WTC11 (cell line): ENCODE data around the gene MRPS9. TPM values are rescaled to one million over a fixed set of nuclear protein-coding genes. Genes with fewer than 3 reads are reported as not detected.

Experiments used
- ATAC-seq: fragments of 200-7000 bp; cut with Tn5 transposase; 2 replicates; pipeline ENCODE4 v1.10.0; 2021; ENCODE audit warnings: mild to moderate bottlenecking, moderate library complexity
- CTCF ChIA-PET: fragments of 300-600 bp; sonication (Branson Sonifier 250); formaldehyde crosslinking; loops from one replicate; lab custom pipeline; 2021; ENCODE audit warnings: antibody characterized with exemption; lab: Charles Lee
- POLR2A ChIA-PET: fragments of 350-600 bp; sonication (Branson Sonifier 250); formaldehyde crosslinking; loops from one replicate; lab custom pipeline; 2021; ENCODE audit warnings: antibody characterized with exemption; lab: Charles Lee
- DNase-seq: peaks from one replicate; pipeline ENCODE4 v3.0.0; 2021; ENCODE audit warnings: low spot score
- H3K27ac Mint-ChIP-seq: 2 replicates; pipeline ENCODE4 v1.8.0; 2021; ENCODE audit warnings: mixed read lengths
- H3K27me3 Mint-ChIP-seq: 2 replicates; pipeline ENCODE4 v1.8.0; 2021; ENCODE audit warnings: low read depth, mild to moderate bottlenecking, moderate library complexity, mixed read lengths
- H3K36me3 Mint-ChIP-seq: 2 replicates; pipeline ENCODE4 v1.8.0; 2021; ENCODE audit warnings: mixed read lengths
- H3K4me1 Mint-ChIP-seq: 2 replicates; pipeline ENCODE4 v1.8.0; 2022; ENCODE audit warnings: mixed read lengths
- H3K4me3 Mint-ChIP-seq: 2 replicates; pipeline ENCODE4 v1.8.0; 2021; ENCODE audit warnings: mild to moderate bottlenecking, moderate library complexity, mixed read lengths
- H3K9me3 Mint-ChIP-seq: 2 replicates; pipeline ENCODE4 v1.8.0; 2021; ENCODE audit warnings: mixed read lengths
- ATF1 ChIP-seq: sonication (generic); formaldehyde crosslinking; IDR thresholded peaks from 2 replicates; pipeline ENCODE4 v1.8.1; 2023; ENCODE audit warnings: mild to moderate bottlenecking, moderate library complexity, missing genetic modification reagents
- CREM ChIP-seq: sonication (generic); formaldehyde crosslinking; IDR thresholded peaks from 2 replicates; pipeline ENCODE4 v1.8.1; 2022; ENCODE audit warnings: mild to moderate bottlenecking, missing genetic modification reagents, moderate library complexity
- EMX1 ChIP-seq: fragments of 250-450 bp; sonication (Bioruptor Pico); IDR thresholded peaks from 2 replicates; pipeline ENCODE4 v1.8.0; 2021; ENCODE audit warnings: mild to moderate bottlenecking
- ESRRA ChIP-seq: sonication (generic); formaldehyde crosslinking; IDR thresholded peaks from 2 replicates; pipeline ENCODE4 v1.8.1; 2022; ENCODE audit warnings: mild to moderate bottlenecking, missing genetic modification reagents, borderline replicate concordance
- ETV6 ChIP-seq: sonication (generic); formaldehyde crosslinking; IDR thresholded peaks from 2 replicates; pipeline ENCODE4 v1.8.1; 2022; ENCODE audit warnings: mild to moderate bottlenecking, missing genetic modification reagents
- FOXJ3 ChIP-seq: sonication (generic); formaldehyde crosslinking; IDR thresholded peaks from 2 replicates; pipeline ENCODE4 v1.9.0; 2021; ENCODE audit warnings: missing genetic modification reagents, mild to moderate bottlenecking, borderline replicate concordance
- NFYB ChIP-seq: sonication (generic); formaldehyde crosslinking; conservative IDR thresholded peaks from 2 replicates; pipeline ENCODE4 v1.8.0; 2022; ENCODE audit warnings: low read depth, missing genetic modification reagents
- OVOL2 ChIP-seq: fragments of 250-450 bp; sonication (Bioruptor Pico); IDR thresholded peaks from 2 replicates; pipeline ENCODE4 v1.9.0; 2021; ENCODE audit warnings: mild to moderate bottlenecking, borderline replicate concordance
- PRRX2 ChIP-seq: fragments of 250-450 bp; sonication (Bioruptor Pico); IDR thresholded peaks from 2 replicates; pipeline ENCODE4 v1.8.0; 2021; ENCODE audit warnings: mild to moderate bottlenecking
- RELA ChIP-seq: sonication (generic); formaldehyde crosslinking; IDR thresholded peaks from 2 replicates; pipeline ENCODE4 v1.8.1; 2022; ENCODE audit warnings: missing genetic modification reagents, mild to moderate bottlenecking, borderline replicate concordance
- RORB ChIP-seq: fragments of 250-450 bp; sonication (Bioruptor Pico); IDR thresholded peaks from 2 replicates; pipeline ENCODE4 v1.9.0; 2021; ENCODE audit warnings: mild to moderate bottlenecking
- TCF7 ChIP-seq: sonication (generic); formaldehyde crosslinking; IDR thresholded peaks from 2 replicates; pipeline ENCODE4 v1.8.0; 2022; ENCODE audit warnings: mild to moderate bottlenecking, low read depth, missing genetic modification reagents, moderate library complexity
- ZBTB21 ChIP-seq: sonication (generic); formaldehyde crosslinking; IDR thresholded peaks from 2 replicates; pipeline ENCODE4 v1.8.1; 2023; ENCODE audit warnings: mild to moderate bottlenecking, missing genetic modification reagents, borderline replicate concordance
- ZNF138 ChIP-seq: sonication (generic); formaldehyde crosslinking; conservative IDR thresholded peaks from 2 replicates; pipeline ENCODE4 v1.8.1; 2022; ENCODE audit warnings: mild to moderate bottlenecking, moderate library complexity, missing genetic modification reagents
- ZNF219 ChIP-seq: sonication (generic); formaldehyde crosslinking; IDR thresholded peaks from 2 replicates; pipeline ENCODE4 v1.8.0; 2023; ENCODE audit warnings: missing genetic modification reagents, mild to moderate bottlenecking, borderline replicate concordance
- ZNF232 ChIP-seq: sonication (generic); formaldehyde crosslinking; IDR thresholded peaks from 2 replicates; pipeline ENCODE4 v1.8.0; 2022; ENCODE audit warnings: mild to moderate bottlenecking, missing genetic modification reagents
- total RNA-seq: library from RNA; stranded (reverse); gene quantifications from 3 replicates; pipeline ENCODE4 v1.2.3, GENCODE V29; 2021
- TF ChIP-seq, protein P1 (sequence below): sonication (generic); formaldehyde crosslinking; IDR thresholded peaks from 2 replicates; pipeline ENCODE4 v1.8.0; 2023; ENCODE audit warnings: missing genetic modification reagents
- TF ChIP-seq, protein P2 (sequence below): fragments of 250-450 bp; sonication (Bioruptor Pico); IDR thresholded peaks from 2 replicates; pipeline ENCODE4 v2.1.2; 2022; ENCODE audit warnings: mild to moderate bottlenecking, moderate library complexity
- TF ChIP-seq, protein P3 (sequence below): sonication (generic); formaldehyde crosslinking; IDR thresholded peaks from 2 replicates; pipeline ENCODE4 v1.8.0; 2023; ENCODE audit warnings: missing genetic modification reagents, mild to moderate bottlenecking, borderline replicate concordance
- TF ChIP-seq, protein P4 (sequence below): sonication (generic); formaldehyde crosslinking; IDR thresholded peaks from 2 replicates; pipeline ENCODE4 v1.8.1; 2022; ENCODE audit warnings: low read depth, mild to moderate bottlenecking, moderate library complexity, missing genetic modification reagents, borderline replicate concordance
- TF ChIP-seq, protein P5 (sequence below): sonication (generic); formaldehyde crosslinking; IDR thresholded peaks from 2 replicates; pipeline ENCODE4 v1.8.1; 2023; ENCODE audit warnings: mild to moderate bottlenecking, missing genetic modification reagents
- TF ChIP-seq, protein P6 (sequence below): sonication (generic); formaldehyde crosslinking; IDR thresholded peaks from 2 replicates; pipeline ENCODE4 v1.8.1; 2023; ENCODE audit warnings: mild to moderate bottlenecking, moderate library complexity, missing genetic modification reagents

MRPS9 gene
- total RNA-seq, 1 experiment from 2014 or later, result 75.3 TPM

DNA sequence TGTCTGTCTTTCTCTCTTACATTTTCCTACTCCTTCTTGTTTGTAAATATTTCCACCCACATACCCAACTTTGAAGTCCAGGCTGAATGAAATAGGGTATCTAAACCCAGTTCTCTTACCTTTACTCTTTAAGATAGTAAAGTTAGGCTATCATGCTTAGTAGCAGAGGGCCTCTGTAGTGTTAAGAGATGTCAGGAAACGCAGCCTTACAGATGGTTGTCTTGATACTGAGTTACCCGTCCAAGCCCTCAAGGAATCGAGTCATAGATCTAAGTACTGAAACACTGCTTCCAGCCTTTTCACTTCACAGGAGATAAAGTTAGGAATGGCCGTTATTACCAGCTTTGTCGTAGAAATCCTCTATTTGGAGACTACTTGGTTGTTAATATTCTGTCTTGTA, 24.3 kb downstream of the MRPS9 start:
- ChIA-PET CTCF (no interaction called here), POLR2A (no interaction called here)
- TF ChIP-seq ZBTB21 (CRISPR knock-in tag) (no peak), RELA (CRISPR knock-in tag) (no peak), ZNF232 (CRISPR knock-in tag) (no peak), ESRRA (CRISPR knock-in tag) (no peak), TCF7 (CRISPR knock-in tag) (no peak), NFYB (no peak), ZNF219 (CRISPR knock-in tag) (no peak), RORB (no peak), PRRX2 (CRISPR knock-in tag) (no peak)
- TF ChIP-seq, protein P1, sequence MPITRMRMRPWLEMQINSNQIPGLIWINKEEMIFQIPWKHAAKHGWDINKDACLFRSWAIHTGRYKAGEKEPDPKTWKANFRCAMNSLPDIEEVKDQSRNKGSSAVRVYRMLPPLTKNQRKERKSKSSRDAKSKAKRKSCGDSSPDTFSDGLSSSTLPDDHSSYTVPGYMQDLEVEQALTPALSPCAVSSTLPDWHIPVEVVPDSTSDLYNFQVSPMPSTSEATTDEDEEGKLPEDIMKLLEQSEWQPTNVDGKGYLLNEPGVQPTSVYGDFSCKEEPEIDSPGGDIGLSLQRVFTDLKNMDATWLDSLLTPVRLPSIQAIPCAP (CRISPR knock-in tag), result no peak
- TF ChIP-seq, protein P2, sequence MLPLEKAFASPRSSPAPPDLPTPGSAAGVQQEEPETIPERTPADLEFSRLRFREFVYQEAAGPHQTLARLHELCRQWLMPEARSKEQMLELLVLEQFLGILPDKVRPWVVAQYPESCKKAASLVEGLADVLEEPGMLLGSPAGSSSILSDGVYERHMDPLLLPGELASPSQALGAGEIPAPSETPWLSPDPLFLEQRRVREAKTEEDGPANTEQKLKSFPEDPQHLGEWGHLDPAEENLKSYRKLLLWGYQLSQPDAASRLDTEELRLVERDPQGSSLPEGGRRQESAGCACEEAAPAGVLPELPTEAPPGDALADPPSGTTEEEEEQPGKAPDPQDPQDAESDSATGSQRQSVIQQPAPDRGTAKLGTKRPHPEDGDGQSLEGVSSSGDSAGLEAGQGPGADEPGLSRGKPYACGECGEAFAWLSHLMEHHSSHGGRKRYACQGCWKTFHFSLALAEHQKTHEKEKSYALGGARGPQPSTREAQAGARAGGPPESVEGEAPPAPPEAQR (CRISPR knock-in tag), result no peak
- TF ChIP-seq, protein P3, sequence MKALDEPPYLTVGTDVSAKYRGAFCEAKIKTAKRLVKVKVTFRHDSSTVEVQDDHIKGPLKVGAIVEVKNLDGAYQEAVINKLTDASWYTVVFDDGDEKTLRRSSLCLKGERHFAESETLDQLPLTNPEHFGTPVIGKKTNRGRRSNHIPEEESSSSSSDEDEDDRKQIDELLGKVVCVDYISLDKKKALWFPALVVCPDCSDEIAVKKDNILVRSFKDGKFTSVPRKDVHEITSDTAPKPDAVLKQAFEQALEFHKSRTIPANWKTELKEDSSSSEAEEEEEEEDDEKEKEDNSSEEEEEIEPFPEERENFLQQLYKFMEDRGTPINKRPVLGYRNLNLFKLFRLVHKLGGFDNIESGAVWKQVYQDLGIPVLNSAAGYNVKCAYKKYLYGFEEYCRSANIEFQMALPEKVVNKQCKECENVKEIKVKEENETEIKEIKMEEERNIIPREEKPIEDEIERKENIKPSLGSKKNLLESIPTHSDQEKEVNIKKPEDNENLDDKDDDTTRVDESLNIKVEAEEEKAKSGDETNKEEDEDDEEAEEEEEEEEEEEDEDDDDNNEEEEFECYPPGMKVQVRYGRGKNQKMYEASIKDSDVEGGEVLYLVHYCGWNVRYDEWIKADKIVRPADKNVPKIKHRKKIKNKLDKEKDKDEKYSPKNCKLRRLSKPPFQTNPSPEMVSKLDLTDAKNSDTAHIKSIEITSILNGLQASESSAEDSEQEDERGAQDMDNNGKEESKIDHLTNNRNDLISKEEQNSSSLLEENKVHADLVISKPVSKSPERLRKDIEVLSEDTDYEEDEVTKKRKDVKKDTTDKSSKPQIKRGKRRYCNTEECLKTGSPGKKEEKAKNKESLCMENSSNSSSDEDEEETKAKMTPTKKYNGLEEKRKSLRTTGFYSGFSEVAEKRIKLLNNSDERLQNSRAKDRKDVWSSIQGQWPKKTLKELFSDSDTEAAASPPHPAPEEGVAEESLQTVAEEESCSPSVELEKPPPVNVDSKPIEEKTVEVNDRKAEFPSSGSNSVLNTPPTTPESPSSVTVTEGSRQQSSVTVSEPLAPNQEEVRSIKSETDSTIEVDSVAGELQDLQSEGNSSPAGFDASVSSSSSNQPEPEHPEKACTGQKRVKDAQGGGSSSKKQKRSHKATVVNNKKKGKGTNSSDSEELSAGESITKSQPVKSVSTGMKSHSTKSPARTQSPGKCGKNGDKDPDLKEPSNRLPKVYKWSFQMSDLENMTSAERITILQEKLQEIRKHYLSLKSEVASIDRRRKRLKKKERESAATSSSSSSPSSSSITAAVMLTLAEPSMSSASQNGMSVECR (CRISPR knock-in tag), result no peak
- TF ChIP-seq, protein P4, sequence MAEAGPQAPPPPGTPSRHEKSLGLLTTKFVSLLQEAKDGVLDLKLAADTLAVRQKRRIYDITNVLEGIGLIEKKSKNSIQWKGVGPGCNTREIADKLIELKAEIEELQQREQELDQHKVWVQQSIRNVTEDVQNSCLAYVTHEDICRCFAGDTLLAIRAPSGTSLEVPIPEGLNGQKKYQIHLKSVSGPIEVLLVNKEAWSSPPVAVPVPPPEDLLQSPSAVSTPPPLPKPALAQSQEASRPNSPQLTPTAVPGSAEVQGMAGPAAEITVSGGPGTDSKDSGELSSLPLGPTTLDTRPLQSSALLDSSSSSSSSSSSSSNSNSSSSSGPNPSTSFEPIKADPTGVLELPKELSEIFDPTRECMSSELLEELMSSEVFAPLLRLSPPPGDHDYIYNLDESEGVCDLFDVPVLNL (CRISPR knock-in tag), result no peak
- H3K4me1 Mint-ChIP-seq, result peaks cover 37% of the 10 kb centered on the region
- no peaks in the 10 kb centered on the region for H3K9me3 Mint-ChIP-seq
- 0 out of 2 replicates have a peak overlapping the region, but pooled peaks have one; percentile 20 for H3K27ac Mint-ChIP-seq
- no peaks in the 10 kb centered on the region for H3K36me3 Mint-ChIP-seq
- H3K27me3 Mint-ChIP-seq, result no peaks in the 10 kb centered on the region
- no peak for DNase-seq
- H3K4me3 Mint-ChIP-seq, result no peak overlapping the region
- ATAC-seq, result no peak

DNA sequence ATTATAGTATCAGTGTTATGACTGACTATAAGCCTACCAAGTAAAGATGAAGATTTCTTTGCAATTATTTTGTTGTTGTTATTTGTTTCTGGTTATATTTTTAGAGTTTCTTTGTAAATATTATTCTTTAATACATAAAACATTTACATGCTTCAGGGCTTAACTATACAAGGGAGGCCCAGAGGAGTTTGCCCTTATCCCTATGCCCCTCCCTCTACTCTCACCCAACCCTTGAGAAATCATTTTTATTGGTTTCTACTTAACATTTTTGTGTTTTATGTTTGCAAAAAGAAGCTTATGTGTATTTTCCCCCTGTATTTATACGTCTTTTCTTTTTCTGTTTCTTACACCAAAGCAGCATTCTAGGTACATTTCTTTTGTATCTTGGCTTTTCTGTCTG, 30.5 kb downstream of the MRPS9 start:
- ChIA-PET POLR2A (no interaction called here), CTCF (no interaction called here)
- ATAC-seq (no peak), DNase-seq (no peak)
- H3K4me3 Mint-ChIP-seq, result no peak overlapping the region
- no peaks in the 10 kb centered on the region for H3K36me3 Mint-ChIP-seq
- peaks cover 48% of the 10 kb centered on the region for H3K4me1 Mint-ChIP-seq
- no peaks in the 10 kb centered on the region for H3K9me3 Mint-ChIP-seq
- H3K27me3 Mint-ChIP-seq, result no peaks in the 10 kb centered on the region
- TF ChIP-seq OVOL2 (no peak), ATF1 (no peak)
- TF ChIP-seq, all 79 proteins: peak for 0
- H3K27ac Mint-ChIP-seq, result no peak overlapping the region

DNA sequence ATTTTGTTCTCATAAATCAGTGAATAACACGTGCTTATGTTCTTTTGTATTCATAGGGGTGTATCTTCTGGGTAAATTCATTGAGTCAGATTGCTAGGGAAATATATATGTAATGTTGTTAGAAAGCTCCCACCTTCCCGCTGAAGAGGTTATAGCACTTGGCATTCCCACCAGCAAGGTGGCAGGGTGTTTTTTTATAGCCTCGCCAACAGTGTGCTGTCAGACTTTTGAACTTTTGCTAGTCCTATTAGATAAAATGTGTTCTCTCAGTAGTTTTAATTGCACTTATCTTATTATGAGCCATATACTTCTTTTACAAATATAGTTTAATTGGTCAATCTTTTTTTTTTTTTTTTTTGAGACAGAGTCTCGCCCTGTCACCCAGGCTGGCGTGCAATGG, 31.0 kb downstream of the MRPS9 start:
- POLR2A ChIA-PET, result interaction anchor here (0.8 kb wide), 1 partner anchor 10 kb away, joined by 4 read pairs; no protein-coding TSS in a partner anchor
- H3K27me3 Mint-ChIP-seq, result no peaks in the 10 kb centered on the region
- H3K36me3 Mint-ChIP-seq, result no peaks in the 10 kb centered on the region
- CTCF ChIA-PET, result interaction anchor here (0.7 kb wide), 1 partner anchor 850 kb away, joined by 3 read pairs; no protein-coding TSS in a partner anchor
- no peaks in the 10 kb centered on the region for H3K9me3 Mint-ChIP-seq
- no peak for ATAC-seq
- H3K4me3 Mint-ChIP-seq, result no peak overlapping the region
- no peak for DNase-seq
- H3K27ac Mint-ChIP-seq, result no peak overlapping the region
- peaks cover 50% of the 10 kb centered on the region for H3K4me1 Mint-ChIP-seq
- TF ChIP-seq, protein P5, sequence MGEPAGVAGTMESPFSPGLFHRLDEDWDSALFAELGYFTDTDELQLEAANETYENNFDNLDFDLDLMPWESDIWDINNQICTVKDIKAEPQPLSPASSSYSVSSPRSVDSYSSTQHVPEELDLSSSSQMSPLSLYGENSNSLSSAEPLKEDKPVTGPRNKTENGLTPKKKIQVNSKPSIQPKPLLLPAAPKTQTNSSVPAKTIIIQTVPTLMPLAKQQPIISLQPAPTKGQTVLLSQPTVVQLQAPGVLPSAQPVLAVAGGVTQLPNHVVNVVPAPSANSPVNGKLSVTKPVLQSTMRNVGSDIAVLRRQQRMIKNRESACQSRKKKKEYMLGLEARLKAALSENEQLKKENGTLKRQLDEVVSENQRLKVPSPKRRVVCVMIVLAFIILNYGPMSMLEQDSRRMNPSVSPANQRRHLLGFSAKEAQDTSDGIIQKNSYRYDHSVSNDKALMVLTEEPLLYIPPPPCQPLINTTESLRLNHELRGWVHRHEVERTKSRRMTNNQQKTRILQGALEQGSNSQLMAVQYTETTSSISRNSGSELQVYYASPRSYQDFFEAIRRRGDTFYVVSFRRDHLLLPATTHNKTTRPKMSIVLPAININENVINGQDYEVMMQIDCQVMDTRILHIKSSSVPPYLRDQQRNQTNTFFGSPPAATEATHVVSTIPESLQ (CRISPR knock-in tag), result no peak
- TF ChIP-seq ETV6 (CRISPR knock-in tag) (no peak), EMX1 (CRISPR knock-in tag) (no peak), CREM (no peak), ZNF138 (no peak), FOXJ3 (CRISPR knock-in tag) (no peak)
- TF ChIP-seq, protein P6, sequence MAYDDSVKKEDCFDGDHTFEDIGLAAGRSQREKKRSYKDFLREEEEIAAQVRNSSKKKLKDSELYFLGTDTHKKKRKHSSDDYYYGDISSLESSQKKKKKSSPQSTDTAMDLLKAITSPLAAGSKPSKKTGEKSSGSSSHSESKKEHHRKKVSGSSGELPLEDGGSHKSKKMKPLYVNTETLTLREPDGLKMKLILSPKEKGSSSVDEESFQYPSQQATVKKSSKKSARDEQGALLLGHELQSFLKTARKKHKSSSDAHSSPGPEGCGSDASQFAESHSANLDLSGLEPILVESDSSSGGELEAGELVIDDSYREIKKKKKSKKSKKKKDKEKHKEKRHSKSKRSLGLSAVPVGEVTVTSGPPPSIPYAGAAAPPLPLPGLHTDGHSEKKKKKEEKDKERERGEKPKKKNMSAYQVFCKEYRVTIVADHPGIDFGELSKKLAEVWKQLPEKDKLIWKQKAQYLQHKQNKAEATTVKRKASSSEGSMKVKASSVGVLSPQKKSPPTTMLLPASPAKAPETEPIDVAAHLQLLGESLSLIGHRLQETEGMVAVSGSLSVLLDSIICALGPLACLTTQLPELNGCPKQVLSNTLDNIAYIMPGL, result no peak
